LNCaP clone FGC (cell line): ENCODE results near the gene ALKBH6.
A peak's percentile ranks its signal among the peaks of the same experiment; 100 is the strongest.

Source experiments
- DNase-seq: peaks from one replicate; pipeline ENCODE4 v3.0.0-alpha.2; 2011; ENCODE audit warnings: low read depth
- H3K4me3 ChIP-seq: 2 replicates; pipeline ENCODE4 v1.5.1; 2011; ENCODE audit warnings: mild to moderate bottlenecking, low read depth, low read length, control low read depth
- TF ChIP-seq, protein P1 (sequence below): IDR thresholded peaks from 2 replicates; pipeline ENCODE4 v1.5.1; 2012; ENCODE audit warnings: mild to moderate bottlenecking; ENCODE audit not compliant: control insufficient read depth, insufficient read depth; ENCODE audit errors: extremely low read depth

ALKBH6 gene

DNA sequence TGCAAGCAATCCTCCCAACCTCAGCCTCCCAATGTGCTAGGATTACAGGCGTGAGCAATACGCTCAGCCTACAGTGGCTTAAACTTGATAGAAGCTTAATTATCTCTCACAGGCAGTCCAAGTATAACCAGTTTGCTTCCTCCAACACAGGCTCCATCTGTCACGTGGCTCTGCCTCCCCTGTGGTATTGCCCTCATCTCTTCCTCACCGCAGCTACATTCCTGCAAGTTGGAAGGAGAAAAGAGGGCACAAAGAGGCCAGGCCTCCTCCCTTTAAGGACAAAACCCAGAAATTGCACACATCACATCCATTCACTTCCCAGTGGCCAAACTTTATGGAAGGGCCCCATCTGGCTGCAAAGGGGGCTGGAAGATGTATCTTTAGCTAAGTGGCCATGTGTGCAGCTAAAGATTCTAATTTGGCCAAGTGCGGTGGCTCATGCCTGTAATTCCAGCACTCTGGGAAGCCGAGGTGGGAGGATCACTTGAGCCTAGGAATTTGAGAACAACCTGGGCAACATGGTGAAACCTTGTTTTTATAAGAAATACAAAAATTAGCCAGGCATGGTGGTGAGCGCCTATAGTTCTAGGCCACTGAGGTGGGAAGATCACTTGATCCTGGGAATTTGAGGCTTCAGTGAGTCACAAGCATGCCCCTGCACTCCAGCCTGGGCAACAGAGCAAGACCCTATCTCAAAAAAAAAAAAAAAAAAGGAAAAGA is 22.1 kb downstream of the ALKBH6 start:
- H3K4me3 ChIP-seq: no peak overlapping the region
- TF ChIP-seq, protein P1, sequence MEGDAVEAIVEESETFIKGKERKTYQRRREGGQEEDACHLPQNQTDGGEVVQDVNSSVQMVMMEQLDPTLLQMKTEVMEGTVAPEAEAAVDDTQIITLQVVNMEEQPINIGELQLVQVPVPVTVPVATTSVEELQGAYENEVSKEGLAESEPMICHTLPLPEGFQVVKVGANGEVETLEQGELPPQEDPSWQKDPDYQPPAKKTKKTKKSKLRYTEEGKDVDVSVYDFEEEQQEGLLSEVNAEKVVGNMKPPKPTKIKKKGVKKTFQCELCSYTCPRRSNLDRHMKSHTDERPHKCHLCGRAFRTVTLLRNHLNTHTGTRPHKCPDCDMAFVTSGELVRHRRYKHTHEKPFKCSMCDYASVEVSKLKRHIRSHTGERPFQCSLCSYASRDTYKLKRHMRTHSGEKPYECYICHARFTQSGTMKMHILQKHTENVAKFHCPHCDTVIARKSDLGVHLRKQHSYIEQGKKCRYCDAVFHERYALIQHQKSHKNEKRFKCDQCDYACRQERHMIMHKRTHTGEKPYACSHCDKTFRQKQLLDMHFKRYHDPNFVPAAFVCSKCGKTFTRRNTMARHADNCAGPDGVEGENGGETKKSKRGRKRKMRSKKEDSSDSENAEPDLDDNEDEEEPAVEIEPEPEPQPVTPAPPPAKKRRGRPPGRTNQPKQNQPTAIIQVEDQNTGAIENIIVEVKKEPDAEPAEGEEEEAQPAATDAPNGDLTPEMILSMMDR: no peak
- DNase-seq: no peak

DNA sequence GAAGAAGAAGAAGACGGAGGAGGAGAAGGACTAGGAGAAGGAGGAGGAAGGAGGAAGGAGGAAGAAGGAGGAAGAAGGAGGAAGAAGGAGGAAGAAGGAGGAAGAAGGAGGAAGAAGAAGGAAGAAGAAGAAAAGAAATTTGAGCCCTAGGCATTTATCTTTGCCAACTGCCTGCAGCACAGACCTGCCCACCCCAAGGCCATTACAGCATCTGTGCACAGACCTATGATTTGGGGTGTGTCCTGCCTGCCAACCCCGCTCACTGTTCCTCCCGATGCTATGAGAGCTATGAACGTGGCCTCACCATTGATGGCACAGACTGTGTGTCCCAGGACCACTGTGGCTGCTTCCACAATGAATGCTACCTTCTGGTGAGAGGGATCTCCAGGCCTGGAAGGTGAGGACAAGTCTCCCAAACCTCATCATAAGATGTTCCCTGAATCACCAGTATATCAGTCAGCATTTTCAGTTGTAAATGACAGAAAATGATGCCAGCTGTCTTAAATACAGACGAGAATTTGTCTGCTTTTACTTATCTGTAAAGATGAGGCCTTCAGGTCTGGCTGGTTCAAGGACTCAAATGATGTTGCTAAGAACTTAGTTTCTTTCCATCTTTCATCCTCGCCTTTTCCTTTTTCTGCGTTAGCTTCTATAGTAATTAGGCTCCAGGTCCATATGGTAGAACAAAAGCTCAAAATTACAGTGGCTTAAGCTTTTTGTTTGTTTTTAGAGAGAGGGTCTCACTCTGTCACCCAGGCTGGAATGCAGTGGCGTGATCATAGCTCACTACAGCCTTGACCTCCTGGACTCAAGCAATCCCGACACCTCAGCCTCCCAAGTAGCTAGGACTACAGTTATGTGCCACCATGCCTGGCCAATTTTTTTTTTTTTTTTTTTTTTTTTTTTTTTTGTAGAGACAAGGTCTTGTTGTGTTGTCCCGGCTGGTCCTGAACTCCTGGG is 23.0 kb downstream of the ALKBH6 start:
- no peak overlapping the region for H3K4me3 ChIP-seq
- no peak for DNase-seq
- TF ChIP-seq, protein P1: no peak

DNA sequence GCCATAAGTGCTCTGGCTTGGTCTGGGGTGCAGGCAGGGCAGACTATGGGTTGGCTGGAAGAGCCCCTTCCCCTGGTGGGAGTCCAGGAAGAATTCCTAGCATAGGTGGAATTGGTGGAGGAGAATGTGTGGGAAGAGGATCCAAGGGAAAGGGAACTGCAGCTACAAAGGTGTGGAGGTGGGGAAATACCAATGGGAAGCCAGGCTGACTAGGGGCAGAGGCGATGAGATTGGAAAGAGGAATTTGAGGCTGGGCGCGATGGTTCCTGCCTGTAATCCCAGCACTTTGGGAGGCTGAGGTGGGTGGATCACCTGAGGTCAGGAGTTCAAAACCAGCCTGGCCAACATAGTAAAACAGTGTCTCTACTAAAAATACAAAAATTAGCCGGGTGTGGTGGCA is 23.9 kb downstream of the ALKBH6 start:
- DNase-seq: no peak
- H3K4me3 ChIP-seq: no peak overlapping the region
- TF ChIP-seq, protein P1: no peak

DNA sequence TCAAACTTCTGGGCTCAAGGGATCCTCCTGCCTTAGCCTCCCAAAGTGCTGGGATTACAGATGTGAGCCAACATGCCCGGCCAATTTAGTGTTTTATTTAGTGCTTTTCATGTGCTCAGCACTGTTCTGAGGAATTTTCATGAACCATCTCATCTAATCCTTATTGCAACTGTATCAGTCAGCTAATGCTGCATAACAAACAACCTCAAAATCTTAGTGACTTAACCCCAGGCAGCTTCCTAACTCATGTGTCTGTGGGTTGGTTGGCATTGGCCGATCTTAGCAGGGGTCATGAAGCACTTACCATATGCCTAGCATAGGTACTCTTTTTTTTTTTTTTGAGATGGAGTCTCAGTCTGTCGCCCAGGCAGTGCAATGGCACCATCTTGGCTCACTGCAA is 25.2 kb downstream of the ALKBH6 start:
- no peak for DNase-seq
- TF ChIP-seq, protein P1: no peak
- H3K4me3 ChIP-seq: no peak overlapping the region

DNA sequence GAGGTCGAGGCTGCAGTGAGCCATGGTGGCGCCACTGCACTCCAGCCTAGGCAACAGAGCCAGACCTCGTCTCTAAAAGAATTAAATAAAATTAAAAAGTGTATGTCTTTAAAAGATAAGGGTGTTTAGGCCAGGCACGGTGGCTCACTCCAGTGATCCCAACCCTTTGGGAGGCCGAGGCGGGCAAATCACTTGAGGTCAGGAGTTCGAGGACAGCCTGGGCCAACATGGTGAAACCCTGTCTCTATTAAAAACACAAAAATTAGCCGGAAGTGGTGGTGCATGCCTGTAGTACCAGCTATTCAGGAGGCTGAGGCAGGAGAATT is 26.5 kb downstream of the ALKBH6 start:
- no peak for DNase-seq
- TF ChIP-seq, protein P1: no peak
- no peak overlapping the region; the same call in 1 of the 2 replicates for H3K4me3 ChIP-seq

DNA sequence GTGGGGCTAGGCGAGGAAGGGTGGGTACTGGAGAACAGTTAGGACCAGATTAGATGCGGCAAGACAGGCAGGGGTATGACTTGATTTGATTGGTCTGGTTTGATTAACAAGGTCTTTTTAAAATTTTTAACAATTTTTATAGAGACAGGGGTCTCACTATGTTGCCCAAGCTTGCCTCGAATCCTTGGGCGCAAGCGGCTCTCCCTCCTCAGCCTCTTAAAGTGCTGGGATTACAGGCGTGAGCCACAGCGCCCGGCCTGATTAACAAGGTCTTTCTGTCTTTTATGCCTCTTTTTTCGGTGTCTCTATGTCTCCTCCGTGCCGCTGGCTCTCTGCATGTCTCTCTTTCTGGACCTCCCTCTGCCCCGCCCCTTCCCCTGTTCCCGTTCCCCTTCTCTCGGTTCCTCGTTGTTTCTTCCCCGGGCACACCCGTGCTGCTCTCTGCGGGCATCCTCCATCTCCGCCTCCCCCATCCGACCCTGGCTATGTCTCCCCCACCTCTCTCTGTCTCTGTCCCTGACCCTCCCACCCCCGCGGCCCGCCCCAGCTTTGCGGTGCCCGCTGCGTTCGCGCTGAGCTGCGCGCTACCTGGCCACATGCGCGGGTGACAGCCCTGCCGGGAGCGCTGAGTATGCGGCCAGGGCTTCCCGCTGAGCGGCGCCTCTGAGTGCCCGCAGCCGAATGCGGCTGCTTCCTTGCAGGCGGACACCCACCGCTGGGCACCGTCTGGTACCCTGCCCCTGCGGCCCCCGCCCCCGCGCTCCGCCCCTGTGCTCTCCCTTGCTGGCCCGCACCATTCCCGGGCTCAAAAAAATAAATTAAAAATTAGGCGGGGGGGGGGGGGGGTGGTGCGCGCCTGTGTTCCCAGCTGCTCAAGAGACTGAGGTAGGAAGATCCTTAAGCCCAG is 27.1 kb downstream of the ALKBH6 start:
- no peak for DNase-seq
- H3K4me3 ChIP-seq: peak overlapping the region; percentile 2; the same call in 1 of the 2 replicates
- TF ChIP-seq, protein P1: peak; percentile 15; the same call in 1 of the 2 replicates
